GM04504 (cell line): Measurements from ENCODE around the gene FGFBP2.

ENCODE experiments used
- DNase-seq: peaks from one replicate; pipeline ENCODE4 v3.0.0-alpha.2; 2012; ENCODE audit warnings: low read depth

The FGFBP2 gene, protein sequence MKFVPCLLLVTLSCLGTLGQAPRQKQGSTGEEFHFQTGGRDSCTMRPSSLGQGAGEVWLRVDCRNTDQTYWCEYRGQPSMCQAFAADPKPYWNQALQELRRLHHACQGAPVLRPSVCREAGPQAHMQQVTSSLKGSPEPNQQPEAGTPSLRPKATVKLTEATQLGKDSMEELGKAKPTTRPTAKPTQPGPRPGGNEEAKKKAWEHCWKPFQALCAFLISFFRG

DNA sequence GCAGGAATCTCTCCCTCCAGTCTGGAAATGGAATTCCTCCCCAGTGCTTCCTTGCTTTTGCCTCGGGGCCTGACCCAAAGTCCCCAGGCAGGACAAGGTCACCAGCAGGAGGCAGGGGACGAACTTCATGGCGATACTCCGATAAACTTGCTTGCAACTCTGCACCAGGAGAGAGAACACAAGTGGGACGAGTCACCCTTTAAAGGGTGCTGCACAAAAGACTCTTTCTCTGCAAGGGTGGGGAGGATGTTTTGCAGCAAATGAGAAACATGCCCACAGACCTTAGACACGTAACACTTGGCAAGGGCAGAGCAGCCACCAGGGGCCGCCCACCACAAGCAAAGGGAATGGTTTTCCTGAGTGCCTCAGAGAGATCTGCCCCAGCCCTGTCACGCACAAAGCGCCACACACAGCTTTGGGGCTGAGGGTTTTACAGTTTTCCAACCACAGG, at the start of gene FGFBP2:
Gene FGFBP2, minus strand, starts transcription at position 175 of the 451 bp plus-strand sequence. Its CDS starts 46 bp downstream, at position 129.
- peak; percentile 15 for DNase-seq

DNA sequence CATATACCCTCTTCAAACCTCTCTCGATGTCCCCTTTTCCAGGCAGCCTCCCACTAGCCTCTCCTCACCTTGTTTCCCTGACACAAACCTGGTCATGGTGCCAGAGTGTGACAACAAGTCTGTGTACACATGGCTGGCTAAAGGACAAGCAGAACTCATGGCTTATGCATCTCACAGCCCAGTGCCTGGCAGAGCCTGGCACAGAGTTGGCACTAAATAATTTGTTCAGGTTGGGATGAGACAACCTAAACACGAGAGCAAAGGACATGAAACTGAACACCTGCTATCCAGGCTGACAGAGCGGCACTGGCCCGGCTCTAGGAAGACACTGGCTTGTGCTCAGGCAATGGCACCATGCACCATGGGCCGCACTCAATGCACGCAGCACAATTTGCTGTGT, 48.2 kb upstream of the FGFBP2 start:
- no peak for DNase-seq

DNA sequence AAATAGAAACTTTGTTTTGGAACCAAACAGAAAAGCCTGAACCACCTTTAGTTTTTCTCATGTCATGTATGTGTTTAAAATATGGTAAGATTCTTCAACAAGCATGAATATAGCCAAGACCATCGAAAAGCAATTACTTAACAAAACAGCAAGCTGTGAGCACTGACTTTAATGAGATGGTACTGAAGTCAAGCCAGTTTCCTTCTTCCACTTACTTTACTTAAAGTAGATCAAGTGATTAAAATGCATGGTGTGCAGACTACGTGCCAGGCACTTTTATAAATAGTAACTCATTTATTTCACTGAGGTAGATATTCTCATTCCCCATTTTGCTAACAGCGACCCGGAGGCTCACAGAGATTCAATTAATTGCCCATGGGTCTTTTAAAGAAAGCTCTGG, 46.2 kb upstream of the FGFBP2 start:
- DNase-seq: no peak

DNA sequence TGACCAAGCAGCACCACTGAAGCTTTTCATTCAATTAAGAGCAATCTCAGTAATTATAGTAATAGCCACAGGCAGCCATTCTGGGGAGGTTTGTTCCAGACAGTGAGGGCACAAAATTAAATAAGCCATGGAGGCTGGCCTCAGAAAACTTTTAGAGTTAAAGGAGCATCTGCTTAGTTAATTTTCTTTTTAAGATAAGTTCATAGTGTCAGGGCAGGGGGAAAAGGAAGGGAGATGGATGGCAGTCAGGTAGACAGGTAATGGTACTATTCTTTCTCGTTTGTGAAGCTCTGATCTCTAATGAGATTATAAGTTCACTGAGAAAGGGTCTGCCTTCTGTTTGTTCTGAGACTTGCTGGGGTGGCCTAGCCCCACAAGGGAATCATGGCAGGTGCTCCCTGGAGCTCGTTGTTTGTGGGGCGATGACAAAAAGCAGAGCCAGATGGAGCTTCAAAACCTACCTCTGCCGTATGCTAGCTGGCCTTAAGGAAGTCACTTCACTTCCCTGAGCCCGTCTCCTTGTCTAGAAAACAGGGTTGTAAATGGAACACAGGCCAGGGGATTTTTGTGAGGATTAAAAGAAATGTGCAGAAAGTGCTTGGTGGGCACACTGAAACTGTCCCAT, 44.6 kb upstream of the FGFBP2 start:
- no peak for DNase-seq

DNA sequence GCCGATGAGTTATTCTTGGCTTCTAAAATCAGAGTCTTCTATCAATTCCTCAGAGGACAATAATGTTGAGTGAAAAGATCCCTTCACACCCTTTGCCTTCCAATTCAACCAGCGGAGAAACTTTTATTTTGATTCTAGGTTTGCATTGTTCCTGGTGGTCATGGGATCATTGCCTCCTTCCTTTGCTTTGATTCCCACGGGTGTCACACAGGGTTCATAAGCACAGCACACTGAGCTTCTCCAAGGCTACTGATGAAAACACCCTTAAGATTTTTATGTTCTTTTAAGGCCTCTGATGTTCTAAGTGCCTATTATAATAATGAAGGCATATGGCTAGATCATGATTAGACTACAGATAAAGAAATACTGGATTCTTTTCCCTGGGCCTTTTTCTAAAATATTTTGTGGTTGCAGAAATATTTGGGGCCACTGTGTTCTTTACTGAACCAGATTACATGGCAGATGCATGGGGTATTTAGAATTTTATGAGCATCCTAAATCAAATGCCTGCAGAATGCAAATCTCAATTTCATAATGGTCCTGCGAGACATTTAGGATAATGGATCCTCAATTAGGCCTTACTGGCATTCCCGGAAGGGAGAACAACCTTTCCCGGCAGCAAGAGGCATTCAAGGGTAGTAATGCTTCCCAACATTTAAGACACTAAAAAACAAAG, 43.9 kb upstream of the FGFBP2 start:
- no peak for DNase-seq

DNA sequence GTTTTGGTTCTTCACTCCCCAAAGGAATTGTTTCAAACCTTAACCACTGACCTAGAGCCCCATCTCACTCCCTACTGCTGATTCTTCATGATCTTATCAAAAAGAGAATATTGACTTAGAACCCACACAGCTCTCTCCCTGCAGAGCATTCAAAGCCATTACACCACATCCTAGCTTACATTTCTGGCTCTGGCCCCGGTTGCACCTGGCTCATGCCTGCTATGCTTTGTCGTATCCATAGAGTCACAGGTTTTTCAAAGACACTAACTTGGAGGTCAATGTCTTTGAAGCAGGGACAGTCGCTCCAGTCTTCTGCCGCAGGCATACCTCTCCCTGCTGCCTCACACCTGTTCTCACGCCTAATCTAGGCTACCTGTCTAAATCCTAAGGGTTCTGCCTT, 42.7 kb upstream of the FGFBP2 start:
- DNase-seq: no peak

DNA sequence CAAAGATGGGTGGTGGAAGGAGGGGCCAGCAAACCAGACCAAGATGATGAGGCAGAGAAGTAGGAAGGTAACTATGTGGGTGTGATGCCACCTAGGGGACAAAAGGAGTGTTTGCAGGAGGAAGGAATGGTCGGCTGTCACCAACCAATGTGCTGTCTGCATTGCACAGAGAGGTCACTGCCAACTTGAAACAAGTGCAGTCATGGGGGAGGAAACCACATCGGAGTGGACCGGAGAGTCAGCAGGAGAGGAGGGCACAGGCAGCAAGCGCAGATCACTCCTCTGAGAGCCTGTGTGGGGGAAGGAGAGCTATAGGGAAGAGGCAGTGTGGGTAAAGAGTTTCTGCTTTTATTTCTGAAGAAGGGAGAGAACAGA, 38.5 kb upstream of the FGFBP2 start:
- peak; percentile 29 for DNase-seq

DNA sequence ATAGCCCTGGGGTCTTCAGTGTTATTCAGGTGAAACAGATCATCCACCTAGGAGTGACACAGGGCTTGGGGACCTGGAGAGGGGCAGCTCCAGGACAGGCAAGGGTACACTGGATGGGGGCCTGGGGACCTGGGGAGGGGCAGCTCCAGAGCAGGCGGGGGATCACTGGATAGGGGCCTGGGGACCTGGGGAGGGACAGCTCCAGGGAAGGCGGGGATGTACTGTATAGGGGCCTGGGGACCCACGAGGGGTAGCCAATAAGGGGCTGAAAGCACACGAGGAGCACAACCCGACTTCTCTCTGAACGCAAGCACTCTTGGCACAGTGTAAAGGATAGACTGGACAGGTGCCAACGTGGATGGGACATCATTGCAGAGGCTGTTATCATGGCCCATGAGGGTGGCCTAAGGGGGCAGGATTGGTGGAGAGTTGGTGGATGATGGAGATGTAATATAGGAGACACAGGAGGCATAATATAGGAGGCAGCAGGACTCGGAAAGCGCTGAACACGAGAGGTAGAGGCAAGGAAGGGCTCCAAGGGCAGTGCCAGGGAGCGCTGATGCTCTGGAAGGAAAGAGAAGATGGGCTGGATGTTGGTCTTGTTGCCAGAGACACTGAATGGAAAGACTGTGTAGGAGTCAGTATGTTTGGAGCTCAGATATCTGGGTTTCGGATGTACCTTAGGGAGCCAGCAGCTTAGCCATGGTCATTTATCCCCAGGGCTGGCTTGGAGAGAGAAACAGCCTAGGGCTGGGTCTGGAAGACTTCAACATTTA, 37.9 kb upstream of the FGFBP2 start:
- no peak for DNase-seq

DNA sequence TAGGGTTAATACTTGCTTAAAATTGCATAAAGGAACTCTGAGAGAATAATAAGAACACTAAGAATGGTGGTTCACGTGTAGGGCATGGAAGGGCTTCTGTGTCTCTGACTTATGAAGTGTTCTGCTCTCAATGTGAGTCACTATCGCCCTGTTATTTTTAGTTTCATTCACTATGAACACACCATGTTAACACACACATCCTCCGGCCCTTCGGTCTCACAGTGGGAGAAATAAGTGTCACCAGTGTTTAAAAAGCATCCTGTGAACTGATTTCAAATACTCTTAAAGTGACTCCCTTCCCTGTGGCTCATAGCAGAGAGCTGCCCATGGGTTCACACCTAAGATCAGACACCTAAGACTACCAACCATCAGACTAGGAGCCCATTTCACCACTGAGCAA, 33.8 kb upstream of the FGFBP2 start:
- no peak for DNase-seq

DNA sequence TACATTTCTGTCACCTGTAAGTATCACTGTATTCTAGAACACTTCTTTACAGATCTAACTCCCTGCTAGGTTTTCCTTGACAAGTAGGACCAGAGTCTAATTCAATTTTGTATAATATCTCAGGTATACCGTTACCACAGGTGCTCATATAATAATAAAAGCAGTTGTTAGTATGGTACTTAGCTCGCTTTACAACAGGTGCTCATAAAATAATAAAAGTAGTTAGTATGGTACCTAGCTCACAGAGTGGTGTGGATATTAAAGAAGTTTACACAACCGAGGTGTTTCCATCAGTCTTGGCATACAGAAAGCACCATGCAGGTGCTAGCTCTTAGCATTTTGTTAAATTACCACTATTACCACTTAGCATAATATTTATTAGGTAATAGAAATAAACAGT, 32.9 kb upstream of the FGFBP2 start:
- DNase-seq: no peak

DNA sequence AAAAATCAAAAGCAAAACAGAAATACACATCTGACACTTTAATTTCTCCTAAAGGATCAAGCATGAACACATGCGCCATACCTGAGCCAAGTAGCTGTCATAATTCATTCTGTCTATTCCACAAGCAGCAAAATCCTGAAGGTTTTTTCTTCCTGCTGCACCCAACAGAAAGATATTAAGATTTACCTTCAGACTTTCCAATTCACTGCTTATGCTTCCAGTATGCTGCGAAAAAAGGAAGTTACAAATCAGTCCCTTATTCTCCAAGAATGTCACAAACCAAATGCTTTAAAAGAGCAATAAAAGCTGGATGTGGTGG, 29.2 kb upstream of the FGFBP2 start:
- no peak for DNase-seq

DNA sequence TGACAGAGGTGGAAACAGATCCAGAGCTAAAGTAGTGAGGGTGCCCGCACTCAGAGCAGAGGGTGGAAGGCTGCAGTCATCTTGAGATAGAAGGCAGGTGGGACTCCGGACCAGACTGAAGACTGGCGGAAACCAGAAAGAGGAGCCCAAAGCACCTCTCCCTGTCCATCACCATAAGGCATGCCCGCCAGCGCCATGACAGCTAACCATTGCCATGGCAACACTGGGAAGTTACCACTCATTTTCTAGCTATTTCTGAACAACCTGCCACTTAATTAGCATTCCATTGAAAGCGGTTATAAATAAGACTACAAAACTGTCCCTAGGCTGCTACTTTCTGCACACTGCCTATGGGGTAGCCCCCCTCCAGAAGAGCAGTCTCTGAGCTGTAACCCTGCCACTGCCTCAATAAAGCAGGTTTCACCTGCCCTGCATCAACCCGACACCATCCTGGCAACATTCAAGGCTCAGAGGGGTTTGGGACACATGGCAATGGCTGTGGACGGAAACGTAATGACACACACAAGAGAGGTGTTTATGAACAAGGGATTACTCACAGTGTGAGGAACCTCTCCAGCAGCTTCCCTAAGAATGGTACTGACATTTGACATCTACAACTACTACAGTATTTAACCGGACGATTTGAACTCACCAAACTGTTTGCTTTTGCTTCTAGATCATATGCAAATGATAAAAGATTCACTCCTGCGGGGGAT, 27.8 kb upstream of the FGFBP2 start:
- no peak for DNase-seq

DNA sequence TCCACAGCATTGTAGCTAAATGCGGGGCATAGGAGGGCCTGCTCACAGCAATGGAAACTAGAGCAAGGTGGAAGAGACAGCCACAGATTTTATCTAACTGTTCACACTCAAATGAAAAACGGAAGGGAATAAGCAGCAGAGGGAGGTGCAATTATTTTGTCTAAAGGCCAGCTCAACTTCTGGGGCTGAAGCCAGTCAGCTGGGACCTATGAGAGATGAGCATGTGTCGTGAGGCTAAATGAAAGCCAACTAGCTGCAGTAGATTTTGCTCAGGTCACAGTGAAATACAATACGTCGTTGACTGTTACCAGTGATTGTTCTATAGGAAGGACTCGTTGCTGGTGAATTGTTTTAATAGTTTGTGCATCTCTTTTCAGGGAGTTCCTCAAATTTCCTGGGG, 26.4 kb upstream of the FGFBP2 start:
- DNase-seq: no peak

DNA sequence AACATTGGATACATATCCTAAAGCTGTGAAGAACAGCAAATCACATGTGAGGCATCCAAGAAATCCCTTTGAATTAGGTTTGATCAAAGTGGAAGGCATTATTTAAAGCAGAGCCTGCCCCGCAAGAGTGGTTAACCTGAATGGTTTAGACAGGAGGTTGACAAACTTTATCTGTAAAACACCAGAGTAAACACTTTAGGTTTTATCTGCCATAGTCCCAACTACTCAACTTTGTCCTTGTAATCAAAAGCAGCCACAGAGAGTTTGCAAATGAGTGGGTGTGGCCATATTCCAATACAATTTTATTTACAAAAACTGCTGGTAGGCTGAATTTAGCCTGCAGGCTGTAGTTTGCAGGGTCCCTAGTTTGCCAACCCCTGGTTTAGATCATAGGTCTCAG, 25.2 kb upstream of the FGFBP2 start:
- DNase-seq: no peak

DNA sequence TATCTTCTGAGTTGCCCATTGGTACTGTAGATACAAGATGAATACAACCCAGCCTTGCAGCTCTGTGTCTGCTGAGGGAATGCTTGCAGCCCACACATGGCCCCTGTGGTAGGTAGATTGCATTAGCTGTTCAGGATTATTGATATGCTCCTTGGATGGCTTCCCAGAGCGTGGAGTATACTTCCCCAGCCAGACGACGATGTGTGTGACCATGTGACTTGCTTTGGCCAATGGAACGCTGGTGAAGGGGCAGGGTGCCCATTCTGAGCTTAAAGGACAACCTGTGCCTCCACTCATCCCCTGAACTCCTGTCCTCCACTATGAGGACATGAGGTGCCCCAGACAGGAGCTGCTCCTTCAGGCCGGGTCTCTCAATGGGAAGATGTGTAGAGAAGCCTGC, 23.9 kb upstream of the FGFBP2 start:
- no peak for DNase-seq

DNA sequence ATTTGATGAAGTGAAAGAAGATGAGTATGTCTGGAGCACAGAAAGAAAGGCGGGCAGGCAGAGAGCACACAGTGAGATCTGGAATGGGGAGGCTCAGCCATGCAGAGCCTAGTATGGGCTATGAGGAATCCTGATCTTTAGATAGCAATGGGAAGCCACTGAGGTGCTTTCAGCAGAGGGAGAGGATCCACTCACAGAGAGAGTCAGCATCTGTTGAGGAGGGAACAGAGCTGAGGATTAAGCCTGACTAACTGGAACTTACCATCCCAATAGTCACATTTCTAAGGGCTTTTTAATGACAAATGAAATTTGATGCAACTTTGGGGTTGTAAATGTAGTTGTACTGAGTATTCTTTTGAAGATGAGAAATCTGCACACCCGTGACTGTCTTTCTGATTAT, 20.6 kb upstream of the FGFBP2 start:
- no peak for DNase-seq

DNA sequence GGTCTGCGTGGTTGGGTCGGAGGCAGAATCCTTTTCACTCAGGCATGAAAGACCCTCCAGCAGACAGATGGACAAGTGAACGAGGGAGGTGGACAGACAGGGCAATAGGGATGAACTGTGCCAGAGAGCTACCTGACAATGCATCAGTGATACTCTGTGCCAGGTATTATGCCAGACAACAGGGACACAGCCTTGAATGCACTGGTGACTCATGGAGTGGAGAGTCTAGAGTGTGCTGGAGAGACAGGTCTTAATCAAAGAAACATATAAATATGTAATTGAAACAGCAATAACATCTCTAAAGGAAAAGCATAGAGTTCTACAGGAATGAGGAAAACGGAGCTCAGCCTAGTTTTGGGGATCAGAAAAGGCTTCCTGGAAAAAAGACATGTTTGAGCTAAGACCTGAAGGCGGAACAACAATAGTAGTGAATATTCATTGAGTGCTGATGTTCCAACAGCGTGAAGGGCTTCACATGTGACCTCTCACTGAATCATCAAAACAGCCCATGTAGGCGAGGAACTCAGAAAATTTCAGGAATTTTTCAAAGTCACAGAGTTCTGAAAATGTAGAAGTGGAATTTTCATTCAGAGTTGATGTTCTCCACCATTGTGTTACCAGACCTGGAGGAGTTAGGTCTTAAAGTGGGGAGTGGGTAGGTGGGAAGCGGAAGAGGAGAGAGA, 20.0 kb upstream of the FGFBP2 start:
- no peak for DNase-seq

DNA sequence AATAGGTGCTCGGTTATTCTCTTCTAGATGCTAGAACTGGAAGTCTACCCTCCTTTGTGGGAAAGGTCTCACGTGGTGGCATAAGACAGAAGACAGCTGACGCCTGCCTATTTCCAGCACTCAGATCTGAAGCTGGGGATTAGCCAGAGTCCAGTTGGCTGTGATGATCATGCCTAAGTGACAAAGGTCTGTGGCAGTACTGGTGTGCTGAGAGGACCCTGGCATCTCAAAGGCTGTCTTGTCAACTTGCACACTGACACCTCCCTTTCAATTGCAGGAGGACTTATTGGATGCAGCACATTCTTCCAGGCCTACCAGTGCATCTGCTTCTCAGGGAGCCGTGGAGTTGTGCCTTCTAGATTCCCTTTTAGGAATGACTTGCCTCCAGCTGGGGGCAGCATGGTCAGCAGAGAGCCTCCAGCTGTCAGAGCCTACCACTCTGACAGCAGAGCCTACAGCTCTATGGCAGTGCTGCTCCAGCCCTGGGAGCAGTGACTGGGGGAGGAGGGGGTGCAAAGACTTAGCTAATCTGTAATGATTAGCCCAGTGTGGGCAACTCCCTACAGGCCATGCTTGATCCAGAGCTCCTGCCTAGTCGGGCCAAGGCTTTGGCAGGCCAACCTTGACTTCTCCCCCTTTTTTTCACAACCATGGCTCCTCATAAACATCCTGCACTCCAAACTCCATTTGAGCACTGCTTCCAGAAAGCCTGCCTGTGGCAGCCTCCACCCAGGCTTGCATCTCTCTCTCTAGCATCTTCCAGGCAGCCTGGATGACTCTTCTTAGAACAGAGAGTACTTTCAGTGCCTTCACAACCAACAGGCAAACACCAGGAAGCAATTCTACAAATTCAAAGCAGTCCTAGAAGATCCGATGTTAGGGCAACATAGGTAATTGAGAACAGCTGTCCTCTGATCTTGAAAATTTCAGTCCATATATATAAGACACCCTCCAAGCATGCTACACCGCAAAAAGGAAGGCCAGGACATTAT, 13.8 kb upstream of the FGFBP2 start:
- DNase-seq: no peak

DNA sequence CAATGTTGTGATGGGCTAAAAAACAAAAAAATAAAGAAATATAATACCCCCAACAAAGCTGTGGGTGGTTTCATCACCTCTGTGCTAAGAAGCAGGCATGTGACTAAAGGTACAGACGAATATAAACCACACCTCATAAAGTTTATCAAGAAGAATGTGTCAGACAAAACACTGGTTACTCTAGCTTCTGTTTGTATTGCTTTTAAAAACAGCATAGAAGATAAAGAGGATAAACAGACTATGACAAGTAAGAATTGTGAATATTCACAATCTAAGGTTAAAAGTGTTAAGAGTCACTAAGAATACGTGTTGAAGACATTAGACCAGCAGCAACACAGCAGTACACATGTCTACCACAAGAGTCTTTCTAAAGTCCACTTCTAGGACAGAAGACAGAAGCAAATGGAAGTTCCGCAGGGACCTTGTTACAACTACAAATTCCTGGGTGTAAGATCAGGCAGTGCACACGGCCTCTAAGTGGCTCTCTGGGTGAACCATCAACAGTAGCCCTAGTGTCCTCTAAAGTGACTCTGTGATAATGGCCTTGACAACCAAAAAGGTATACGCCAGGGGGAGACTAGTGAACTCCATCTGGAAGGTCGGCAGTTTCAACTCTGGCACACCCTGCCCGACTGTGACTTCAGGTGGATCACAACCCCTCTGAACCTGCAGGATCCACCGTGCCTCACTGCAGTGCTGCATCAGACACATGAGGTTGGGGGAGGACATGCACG, 8.3 kb upstream of the FGFBP2 start:
- DNase-seq: no peak
